Measurements from ENCODE around the gene AP2S1. TPM values are rescaled to one million over a fixed set of nuclear protein-coding genes. Genes with fewer than 3 reads are reported as not detected.
"Not testable (repeated sequence)": the region's sequence is repeated elsewhere in the genome, so short reads cannot be mapped to it uniquely, and the experiment has no call there.

AP2S1 gene
- total RNA-seq, 1 donor from 2014 or later: 120 TPM

DNA sequence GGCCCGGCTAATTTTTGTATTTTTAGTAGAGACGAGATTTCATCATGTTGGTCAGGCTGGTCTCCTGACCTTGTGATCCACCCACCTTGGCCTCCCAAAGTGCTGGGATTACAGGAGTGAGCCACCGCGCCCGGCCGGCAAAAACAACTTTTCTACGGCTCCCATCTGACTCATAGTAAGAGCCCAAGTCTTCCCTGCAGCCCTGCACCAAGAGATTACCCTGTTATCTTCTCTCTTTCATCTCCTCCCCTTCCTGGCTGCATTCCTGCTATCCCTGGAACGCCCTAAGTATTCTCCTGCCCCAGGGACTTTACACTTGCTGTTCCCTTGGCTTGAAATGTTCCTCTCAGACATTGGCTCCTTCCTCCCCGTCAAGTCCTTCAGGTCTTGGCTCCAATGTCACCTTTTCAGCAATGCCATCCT lies 6.6 kb downstream of the AP2S1 start:
- intact Hi-C loops (cut with micrococcal nuclease): loop anchor here (5.0 kb wide), 1 partner anchor 57 kb away; the partner anchor contains the start of gene SLC1A5

DNA sequence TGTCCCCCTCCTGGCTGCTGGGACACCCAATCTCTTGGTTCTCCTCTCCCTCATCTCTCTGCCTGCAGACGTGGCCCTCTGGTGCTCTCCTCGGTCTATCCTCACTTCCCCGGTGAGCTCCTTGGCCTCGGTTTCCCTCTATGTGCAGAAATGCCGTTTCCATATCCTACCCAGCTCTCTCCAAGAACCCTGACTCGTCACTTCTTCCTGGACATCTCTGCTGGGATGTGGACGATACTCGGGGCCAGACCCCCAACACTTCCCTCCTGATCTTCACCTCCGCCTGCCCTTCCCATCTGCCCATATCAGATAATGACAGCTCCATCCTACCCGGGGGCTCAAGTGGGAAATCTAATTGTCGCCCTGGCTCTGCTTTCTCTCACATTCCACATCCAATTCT lies 7.9 kb downstream of the AP2S1 start:
- intact Hi-C loops (cut with micrococcal nuclease): loop anchor here (5.0 kb wide), 1 partner anchor 55 kb away; the partner anchor contains the start of gene SLC1A5

DNA sequence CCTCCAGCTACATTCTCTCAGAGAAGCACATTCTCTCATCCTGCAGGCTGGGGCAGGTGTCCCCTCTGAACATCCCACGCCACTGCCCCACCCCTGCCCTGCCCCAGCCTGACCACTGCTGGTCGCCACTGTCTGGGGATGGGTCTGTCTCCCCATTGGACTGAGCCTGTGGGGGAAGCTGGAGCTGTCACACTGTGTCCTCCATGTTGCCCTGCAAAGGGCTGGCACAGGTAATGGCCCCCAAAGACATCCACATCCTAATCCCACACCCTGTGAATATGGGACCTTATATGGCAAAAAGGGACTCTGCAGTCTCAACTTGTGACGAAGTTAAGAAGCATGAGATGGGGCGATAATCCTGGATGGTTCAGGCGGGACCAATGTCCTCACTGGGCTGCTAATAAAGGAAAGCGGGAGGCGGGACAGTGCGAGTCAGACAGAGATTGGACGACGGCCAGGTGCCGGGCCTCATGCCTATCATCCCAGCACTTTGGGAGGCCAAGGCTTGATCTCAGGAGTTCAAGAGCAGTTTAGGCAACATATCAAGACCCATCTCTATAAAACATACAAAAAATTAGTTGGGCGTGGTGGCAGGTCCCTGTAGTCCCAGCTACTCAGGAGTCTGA lies 9.1 kb downstream of the AP2S1 start:
- intact Hi-C loops (cut with micrococcal nuclease): loop anchor here (5.0 kb wide), 1 partner anchor 54 kb away; the partner anchor contains the start of gene SLC1A5

DNA sequence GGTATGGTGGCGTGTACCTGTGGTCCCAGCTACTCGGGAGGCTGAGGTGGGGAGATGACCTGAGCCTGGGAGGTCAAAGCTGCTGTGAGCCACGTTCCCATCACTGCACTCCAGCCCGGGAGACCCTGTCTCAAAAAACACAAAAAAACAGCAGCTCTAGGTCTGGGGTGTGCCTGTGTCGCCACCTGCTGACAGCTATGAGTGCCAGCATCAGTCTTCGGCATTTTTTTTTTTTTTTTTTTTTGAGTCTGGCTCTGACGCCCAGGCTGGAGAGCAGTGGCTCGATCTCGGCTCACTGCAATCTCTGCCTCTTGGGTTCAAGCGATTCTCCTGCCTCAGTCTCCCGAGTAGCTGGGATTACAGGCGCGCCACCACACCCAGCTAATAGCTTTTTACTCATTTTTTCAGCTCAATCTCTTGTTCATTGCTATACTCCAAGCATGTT lies 10.1 kb downstream of the AP2S1 start:
- intact Hi-C loops (cut with micrococcal nuclease): loop anchor here (1.0 to 5.0 kb wide), 2 partner anchors 53 to 83 kb away; partner anchors contain the start of gene SLC1A5

DNA sequence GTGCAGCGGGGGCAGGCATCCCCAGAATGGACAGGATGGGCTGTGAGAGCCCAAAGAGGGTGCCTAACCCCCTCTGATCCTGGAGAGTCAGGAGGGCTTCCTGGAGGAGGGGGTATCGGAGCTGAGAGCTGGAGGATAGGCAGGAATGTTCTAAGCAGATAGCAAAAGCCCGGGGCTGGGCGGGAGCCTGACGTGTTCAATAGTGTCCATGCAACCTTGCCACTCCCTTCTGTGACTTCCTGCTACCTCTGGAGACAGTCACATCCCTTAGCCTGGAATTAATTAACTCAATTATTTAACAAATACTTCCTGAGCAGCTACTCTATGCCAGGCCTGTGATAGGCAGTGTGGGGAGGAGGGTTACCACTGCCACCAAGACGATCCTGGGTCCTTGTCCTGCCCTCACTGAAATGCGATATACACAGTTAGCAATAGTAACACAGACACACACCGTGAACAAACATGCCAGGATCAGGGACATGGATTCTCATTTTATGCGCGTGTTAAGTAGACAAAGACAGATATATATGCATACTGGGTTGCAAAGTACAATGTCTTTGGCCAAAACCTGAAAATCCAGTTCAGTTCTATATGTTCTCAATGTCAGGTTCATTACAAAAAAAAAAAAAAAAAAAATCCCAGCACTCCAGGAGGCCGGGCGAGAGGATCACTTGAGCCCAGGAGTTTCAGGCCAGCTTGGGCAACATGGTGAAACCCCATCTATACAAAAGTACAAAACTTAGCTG lies 10.7 kb downstream of the AP2S1 start:
- intact Hi-C loops (cut with micrococcal nuclease): loop anchor here (1.0 to 5.0 kb wide), 2 partner anchors 53 to 83 kb away; partner anchors contain the start of gene SLC1A5

DNA sequence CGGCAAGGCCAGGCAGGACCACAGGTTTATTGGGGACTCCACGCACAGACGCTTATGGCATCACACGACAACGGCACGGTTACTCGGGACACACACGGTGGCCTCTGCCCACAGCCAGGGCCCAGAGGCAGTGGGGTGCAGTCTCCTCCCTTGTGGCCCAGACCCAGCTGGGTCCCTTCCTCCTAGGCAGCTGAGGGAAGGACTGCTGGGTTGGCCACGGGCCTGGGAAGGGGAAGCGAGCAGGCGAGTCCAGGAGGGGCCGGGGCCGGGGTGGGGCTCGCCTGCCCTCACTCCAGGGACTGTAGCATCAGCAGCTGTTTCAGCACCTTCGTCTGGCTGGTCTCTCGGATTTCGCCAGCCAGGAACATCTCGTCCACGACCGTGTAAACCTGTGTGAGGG lies 12.5 kb downstream of the AP2S1 start:
- intact Hi-C loops (cut with micrococcal nuclease): no loop called here

DNA sequence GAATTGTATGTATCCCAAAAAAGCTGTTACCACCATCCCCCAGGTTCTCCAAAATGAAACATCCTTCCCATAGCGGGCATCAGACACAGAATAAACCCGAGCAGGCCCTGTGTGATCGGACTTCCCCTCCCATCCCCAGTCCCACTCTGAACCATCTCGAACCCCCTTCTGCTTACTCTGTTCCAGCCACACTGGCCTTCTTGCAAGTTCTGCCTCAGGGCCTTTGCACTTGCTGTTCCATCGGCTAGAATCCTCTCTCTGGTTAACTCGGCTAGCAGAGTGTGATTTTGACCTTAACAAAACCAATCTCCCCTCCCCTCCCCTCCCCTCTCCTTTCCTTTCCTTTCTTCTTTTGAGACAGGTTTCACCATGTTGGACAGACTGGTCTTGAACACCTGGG lies 15.7 kb downstream of the AP2S1 start:
- intact Hi-C loops (cut with micrococcal nuclease): no loop called here

DNA sequence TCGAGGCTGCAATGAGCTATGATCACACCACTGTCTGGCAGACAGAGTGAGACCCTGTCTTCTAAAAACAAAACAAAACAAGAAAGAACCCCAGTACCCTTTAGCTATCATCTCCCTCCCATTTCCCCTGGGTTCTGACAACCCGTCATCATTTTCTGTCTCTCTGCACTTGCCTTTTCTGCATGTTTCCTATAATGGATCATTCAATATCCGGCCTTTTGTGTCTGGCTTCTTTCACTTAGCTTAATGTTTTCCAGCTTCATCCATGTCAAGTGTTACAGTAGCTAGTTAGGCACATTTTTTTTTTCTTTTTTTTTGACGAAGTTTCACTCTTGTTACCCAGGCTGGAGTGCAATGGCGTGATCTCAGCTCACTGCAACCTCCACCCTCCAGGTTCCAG lies 16.5 kb downstream of the AP2S1 start:
- intact Hi-C loops (cut with micrococcal nuclease): no loop called here

DNA sequence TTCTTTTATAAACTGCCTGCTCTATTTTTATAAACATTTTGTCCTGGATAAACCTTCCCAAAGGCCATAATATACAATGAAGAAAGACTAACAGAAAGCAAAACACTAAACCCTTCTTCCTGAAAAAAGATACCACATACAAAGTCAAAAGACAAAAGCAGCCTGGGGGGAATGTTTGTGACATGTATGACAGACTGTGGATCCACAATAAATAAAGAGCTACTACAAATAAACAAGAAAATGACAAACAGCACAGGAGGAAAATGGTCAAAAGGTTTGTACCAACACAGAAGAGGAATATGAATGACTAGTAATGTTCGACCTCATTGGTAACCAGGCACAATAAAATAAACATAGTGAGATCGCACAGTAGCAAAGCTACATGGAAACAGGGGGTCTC lies 19.8 kb downstream of the AP2S1 start:
- intact Hi-C loops (cut with micrococcal nuclease): no loop called here

DNA sequence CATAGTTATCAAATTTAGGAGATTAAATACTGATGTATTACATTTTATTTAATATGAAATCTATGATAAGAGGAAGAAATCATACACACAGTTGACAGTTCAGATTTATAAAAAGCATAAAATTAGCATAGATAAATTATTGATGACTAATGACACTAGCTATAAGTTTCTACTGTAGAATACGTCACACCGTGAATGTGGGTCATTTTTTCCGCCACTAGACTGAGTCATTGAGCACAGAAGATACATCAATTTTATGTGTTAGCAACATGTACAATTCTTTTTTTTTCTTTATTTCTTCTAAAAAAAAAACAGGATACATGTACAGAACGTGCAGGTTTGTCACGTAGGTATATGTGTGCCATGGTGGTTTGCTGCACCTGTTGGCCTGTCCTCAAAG lies 22.2 kb downstream of the AP2S1 start:
- intact Hi-C loops (cut with micrococcal nuclease): no loop called here

DNA sequence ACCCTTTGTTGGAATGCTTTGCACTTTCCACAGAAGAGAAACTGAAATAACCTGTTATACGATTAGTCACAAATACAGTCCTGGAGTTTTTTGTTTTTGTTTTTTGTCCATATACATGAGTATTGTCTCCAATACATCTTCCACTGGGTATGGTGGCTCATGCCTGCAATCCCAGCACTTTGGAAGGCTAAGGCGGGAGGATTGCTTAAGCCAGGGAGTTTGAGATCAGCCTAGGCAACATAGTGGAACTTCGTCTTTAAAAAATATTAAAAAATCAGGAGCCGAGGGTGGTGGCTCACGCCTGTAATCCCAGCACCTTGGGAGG lies 25.0 kb downstream of the AP2S1 start:
- intact Hi-C loops (cut with micrococcal nuclease): no loop called here

DNA sequence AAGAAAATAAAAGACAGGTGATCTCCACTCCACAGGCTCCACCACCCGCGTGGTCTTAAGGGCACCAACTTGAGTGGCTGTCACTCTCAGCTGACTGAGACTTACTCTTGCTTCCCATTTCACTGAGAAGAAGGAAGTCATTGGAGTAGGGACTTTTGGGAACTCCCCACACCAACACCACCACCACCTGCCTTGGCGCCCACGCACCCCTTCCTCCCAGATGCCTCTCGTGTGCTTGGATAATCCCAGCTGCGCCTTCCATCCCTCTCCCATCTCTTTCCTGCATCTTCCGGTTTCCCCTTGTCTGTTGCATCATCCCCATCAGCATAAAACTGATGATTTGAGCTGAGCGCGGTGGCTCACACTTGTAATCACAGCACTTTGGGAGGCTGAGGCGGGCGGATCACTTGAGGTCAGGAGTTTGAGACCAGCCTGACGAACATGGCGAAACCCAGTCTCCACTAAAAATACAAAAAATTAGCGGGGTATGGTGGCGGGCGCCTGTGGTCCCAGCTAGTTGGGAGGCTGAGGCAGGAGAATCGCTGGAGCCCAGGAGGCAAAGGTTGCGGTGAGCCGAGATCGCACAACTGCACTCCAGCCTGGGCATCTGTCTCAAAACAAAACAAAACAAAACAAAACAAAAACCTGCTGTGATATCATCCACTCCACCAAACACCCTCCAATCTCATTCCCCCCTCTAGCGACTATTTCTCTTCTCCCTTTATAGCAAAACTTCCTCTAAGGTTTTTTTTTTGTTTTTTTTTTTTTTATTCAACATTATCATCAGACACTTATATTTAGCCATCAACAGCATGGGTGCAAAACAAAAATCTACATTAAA lies 25.5 kb downstream of the AP2S1 start:
- intact Hi-C loops (cut with micrococcal nuclease): no loop called here

DNA sequence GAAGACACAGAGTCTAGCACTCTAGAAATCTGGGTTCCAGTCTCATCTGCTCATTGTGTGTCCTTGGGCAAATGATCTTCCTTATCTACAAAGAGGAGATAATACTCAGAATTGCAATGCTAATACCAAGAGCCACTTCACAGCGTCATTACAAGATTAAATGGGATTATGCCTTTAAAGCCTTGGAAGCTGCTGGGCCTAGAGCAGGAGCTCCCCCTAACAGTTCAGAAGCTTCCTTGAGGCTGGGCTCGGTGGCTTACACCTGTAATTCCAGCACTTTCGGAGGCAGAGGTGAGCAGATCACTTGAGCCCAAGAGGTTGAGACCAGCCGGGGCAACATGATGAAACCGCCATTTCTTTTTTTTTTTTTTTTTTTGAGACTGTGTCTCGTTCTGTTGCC lies 27.6 kb downstream of the AP2S1 start:
- intact Hi-C loops (cut with micrococcal nuclease): no loop called here

DNA sequence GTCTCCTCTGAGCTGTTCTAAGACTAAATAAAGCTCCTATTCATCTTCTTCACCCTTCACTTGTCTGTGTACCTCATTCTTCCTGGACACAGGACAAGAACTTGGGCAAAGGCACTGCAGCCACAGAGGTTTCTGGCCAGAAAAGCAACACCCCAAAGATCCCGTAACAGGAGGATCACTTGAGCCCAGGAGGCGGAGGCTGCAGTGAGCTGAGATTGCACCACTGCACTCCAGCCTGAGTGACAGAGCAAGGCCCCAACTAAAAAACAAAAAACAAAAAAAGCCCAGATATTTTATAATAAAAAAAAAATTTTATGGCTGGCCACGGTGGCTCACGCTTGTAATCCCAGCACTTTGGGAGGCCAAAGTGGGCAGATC lies 28.2 kb downstream of the AP2S1 start:
- intact Hi-C loops (cut with micrococcal nuclease): not testable (repeated sequence)

DNA sequence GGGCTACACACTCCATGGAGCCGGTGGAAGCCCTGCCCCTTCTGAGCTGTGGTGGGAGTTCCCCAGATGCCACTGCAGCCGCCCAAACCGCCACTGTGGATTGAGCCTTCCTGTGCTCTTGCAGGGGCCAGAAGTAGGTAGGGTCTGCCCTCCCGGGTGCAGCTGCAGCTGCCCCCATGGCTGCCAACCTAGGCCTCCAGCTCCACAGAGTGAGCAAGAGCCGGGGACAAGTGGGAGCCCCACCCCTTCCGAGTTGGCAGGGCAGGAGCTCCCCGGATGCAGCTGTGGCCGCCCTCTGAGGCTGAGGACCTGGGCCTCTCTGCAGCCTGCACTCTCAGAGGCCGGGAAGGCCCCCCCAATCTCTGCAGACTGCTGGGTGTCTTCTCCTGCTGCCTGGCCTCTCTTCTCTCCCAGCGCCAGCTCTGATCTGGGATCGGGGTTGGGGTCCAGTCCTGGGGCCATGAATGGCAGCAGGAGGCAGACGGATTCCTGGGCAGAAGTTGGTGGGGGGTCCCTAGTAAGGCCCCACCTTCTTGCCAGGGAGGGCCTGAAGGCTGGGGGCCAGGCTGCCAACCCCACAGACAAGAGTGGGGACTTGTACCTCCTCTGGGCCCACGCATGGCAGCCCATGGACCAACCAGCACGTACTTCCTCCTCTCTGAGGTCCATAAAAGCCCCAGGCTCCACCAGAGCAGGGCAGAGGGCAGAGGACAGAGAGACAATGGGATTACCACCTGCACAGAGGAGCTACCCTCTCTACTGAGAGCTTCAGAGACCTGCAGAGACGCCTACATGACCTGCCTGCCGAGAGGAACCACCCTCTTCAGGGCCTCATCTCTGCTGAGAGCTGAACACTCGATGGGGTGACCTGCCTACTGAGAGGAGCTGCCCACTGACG lies 28.9 kb downstream of the AP2S1 start:
- intact Hi-C loops (cut with micrococcal nuclease): loop anchor here (2.0 kb wide), 1 partner anchor 33 kb away; the partner anchor contains the start of gene SLC1A5

DNA sequence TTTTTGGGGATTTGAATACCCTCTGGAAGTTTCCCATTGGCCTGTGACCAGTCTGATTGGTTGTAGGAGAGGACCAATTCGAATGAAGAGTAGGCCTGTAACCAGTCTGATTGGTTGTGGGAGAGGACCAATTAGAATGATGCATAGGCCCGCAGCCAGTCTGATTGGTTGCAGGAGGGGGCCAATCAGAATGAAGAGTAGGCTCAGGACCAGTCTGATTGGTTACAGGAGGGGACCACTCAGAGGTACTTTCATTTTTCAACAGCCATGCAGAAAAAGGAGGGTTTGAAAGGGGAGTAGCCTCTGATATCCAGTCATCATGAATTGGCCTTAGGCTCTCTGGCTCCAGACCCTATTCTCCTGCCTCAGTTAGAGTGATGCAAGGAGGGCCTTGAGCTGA lies 31.8 kb downstream of the AP2S1 start:
- intact Hi-C loops (cut with micrococcal nuclease): no loop called here

DNA sequence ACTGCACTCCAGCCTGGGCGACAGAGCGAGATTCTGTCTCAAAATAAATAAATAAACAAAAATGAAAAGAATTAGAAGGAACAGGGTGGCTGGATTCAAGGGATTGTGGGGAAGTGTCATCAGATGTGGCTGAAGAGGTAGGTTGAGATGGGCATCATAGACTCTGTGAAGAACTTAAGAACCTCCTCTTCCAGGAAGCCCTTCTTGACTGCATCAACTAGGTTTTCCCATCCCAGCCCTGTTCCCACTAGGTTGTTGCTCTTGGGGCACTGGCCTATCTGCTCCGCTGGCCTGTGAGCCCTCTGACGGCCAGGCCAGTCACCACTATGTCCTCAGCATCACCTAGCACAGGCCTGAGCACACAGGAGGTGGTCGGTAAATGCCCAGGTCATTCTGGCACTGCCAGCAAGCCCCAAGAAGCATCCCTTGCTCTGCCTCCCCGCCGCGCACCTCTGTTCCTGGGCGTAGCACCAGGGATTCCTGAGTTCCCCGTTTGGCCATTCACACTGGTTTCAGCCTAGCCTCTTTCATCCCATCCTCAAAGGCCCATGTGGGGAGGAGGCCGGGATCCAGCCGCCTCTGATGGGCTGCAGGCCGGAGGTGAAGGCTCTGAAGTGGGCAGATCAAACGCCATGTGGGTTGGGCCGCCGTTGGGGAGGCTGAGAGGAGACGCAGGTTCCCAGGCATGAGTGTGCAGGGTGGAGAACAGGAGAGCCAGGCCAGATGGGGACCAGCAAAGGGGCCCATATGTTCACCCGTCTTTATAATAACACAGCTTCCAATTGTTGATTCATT lies 34.6 kb downstream of the AP2S1 start:
- intact Hi-C loops (cut with micrococcal nuclease): no loop called here

DNA sequence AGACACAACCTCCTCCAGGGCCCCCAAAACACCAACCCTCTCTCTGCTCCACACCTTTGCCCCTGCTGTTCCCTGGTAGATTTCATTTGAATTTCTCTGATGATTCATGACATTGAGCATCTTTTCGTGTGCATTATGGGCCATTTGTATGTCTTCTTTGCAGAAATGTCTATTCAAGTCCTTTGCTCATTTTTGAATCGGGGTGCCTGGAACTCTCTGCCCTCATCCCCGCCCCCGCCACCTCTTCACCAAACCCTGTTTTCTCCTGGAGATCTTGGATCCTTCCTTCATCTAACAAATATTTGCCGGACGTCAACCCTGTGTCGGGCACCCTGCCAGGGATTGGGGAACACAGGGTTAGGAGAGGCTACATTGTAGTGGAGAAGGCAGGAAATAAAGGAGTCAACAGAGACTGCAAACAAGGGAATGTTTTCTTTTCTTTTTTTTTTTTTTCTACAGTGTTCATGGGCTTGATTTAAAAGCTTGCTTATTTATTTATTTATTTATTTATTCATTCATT lies 36.7 kb downstream of the AP2S1 start:
- intact Hi-C loops (cut with micrococcal nuclease): no loop called here

DNA sequence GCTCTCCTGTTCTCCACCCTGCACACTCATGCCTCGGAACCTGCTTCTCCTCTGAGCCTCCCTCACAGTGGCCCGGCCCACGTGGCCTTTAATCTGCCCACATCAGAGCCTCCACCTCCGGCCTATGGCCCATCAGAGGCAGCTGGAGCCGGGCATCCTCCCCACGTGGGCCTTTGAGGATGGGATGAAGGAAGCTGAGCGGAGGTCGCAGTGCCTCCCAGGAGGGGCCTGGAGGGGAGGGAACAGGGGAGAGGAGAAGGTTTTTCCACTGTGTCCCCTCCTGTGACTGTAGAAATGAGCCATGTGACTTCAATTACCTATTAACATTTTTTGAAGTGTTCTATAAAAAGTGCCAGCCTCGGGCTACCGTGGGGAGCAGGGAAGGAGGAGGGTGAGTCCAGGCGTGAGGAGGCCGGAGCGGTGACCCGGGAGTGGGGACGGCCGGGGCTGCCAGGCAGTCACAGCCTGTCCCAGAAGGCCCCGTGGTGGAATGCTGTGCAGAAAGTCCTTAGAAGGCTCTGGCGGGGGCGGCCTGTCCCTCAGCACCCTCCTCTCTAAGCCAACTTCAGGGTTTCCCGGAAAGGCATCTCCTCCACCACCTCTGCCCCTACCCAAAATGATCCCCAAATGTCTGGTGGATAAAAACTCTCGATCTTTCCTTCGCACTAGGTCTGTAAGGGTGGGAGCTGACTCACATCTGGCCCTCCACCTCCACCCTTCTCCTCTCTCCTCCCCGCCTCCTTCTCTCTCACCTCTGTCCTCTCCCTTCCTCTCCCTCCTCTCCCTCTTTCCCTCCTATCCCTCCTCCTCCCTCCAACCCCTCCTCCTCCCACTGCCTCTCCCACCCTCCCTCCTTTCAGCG lies 37.4 kb downstream of the AP2S1 start:
- intact Hi-C loops (cut with micrococcal nuclease): no loop called here

Data from T-helper 2 cell treated with Interferon-gamma antibody and Interleukin-4, amounts not matched to agents 100 ng/mL and 5 ng/mL, for 36 hours (primary cell).